ENCODE data around the gene CDC42EP1.
A peak's percentile ranks its signal among the peaks of the same experiment; 100 is the strongest.
"Not testable (repeated sequence)": the region's sequence is repeated elsewhere in the genome, so short reads cannot be mapped to it uniquely, and the experiment has no call there.

Gene CDC42EP1

DNA sequence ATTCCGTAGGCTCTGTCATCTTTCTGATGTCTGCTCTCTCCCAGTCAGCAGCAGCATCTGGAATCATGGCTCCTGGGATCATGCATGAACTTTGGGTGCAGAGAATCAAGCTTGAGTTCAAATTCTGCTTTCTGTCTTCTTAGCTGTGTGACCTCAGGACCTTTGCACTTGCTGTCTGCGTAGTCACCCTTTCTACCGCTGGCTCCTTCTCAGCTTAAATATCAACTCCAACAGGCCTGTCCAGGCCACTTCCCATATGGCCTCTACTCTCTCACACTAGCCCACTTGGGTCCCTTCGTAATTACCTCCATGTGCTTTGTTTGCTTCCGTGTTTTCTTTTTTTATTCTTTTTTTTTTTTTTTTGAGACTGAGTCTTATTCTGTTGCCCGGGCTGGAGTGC, 43.8 kb downstream of the CDC42EP1 start:
- H3K4me1 Mint-ChIP-seq (ENCODE audit: low read depth): peaks cover 31% of the 10 kb centered on the region
- H3K27ac Mint-ChIP-seq: no peak overlapping the region

DNA sequence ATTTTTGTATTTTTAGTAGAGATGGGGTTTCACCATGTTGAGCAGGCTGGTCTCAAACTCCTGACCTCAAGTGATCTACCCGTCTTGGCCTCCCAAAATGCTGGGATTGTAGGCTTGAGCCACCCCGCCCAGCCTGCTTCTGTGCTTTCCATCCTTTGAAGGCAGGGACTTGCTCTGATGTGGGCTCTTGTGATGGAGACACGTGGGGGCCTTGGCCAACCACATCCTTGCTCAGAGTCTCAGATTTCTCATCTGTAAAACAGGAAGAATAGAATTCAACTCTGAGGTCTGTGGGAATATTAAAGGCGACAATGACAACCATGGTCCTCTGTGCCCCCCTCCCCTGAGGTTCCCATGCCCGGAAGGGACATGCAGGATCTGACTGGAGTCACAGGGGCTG, 44.6 kb downstream of the CDC42EP1 start:
- Mint-ChIP-seq H3K4me1 (ENCODE audit: low read depth) (peaks cover 36% of the 10 kb centered on the region), H3K27ac (peak overlapping the region; percentile 55), H3K4me3 (peak overlapping the region; percentile 56), H3K27me3 (ENCODE audit: low read depth) (peaks cover 23% of the 10 kb centered on the region), H3K36me3 (ENCODE audit: low read depth) (no peaks in the 10 kb centered on the region), H3K9me3 (no peaks in the 10 kb centered on the region)

More for the DNA sequence above, 43.8 kb downstream of the CDC42EP1 start:
- H3K4me3 Mint-ChIP-seq: no peak overlapping the region
- peaks cover 23% of the 10 kb centered on the region for H3K27me3 Mint-ChIP-seq (ENCODE audit: low read depth)
- H3K36me3 Mint-ChIP-seq (ENCODE audit: low read depth): no peaks in the 10 kb centered on the region
- no peaks in the 10 kb centered on the region for H3K9me3 Mint-ChIP-seq

DNA sequence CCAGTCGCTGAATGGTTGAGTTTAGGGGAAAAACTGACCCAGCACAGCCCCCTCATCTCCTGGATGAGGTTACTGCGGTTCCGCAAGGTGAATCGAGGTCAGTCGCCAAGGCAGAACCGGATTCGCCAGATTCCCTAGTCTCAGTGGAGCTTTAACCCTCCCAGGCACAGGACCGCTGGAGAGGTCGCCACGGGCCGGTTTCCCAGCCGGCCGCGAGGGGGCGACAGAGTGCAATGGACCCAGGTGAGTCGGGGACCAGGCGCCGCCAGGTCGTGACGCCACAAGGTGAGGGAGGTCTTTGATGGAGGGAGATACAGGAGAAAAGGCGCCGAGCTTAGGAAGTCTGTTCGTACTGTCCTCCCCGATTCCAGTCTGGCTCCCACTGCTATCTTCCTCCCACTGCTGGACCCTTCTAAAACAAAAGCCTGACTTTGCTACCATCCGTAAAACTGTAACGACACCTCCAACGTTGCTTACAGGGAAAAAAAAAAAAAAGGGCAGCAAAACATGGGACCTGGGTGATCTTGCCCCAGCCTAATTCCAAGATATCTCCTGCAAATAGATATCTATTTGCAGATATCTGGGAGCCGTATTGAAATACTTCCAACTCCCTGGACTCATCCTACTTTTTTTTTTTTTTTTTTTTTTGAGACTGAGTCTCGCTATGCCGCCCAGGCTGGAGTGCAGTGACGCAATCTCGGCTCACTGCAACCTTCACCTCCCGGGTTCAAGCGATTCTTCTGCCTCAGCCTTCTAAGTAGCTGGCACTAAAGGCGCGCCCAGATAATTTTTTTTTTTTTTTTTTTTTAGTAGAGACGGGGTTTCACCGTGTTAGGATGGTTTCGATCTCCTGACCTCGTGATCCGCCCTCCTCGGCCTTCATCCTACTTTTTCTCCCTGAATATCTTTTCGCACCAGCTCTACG, 47.0 kb downstream of the CDC42EP1 start:
- no peaks in the 10 kb centered on the region for H3K36me3 Mint-ChIP-seq (ENCODE audit: low read depth)
- H3K9me3 Mint-ChIP-seq: no peaks in the 10 kb centered on the region
- H3K4me1 Mint-ChIP-seq (ENCODE audit: low read depth): peaks cover 45% of the 10 kb centered on the region
- H3K27me3 Mint-ChIP-seq (ENCODE audit: low read depth): peaks cover 11% of the 10 kb centered on the region
- H3K4me3 Mint-ChIP-seq: peak overlapping the region; percentile 84
- H3K27ac Mint-ChIP-seq: peak overlapping the region; percentile 97

DNA sequence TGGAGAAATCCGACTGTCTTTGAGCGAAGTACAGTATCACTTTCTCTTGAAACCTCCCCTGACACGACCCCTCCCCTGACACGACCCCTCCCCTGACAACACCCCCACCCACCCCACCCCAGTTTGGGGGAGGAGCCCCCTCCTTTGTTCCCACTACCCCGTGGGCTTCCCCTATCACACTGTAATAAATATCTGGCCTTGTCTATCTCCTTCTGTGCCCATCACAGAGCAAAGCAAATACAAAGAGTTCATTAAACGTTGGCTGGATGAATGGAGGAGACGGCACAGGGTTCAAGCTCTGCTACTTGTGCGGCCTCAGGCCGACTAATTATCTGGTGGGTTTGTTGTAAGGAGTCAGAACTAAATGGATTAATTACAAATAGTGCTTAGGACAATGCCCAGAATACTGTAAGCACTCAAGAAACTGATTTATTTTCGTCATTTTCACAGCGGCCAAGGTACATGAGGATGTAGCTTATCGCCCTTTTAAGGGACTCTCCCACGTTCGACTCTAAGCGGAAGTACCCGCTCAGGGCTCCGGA, 47.7 kb downstream of the CDC42EP1 start:
- peaks cover 5% of the 10 kb centered on the region for H3K27me3 Mint-ChIP-seq (ENCODE audit: low read depth)
- peak overlapping the region; percentile 97 for H3K27ac Mint-ChIP-seq
- peak overlapping the region; percentile 84 for H3K4me3 Mint-ChIP-seq
- no peaks in the 10 kb centered on the region for H3K36me3 Mint-ChIP-seq (ENCODE audit: low read depth)
- no peaks in the 10 kb centered on the region for H3K9me3 Mint-ChIP-seq
- peaks cover 44% of the 10 kb centered on the region for H3K4me1 Mint-ChIP-seq (ENCODE audit: low read depth)

DNA sequence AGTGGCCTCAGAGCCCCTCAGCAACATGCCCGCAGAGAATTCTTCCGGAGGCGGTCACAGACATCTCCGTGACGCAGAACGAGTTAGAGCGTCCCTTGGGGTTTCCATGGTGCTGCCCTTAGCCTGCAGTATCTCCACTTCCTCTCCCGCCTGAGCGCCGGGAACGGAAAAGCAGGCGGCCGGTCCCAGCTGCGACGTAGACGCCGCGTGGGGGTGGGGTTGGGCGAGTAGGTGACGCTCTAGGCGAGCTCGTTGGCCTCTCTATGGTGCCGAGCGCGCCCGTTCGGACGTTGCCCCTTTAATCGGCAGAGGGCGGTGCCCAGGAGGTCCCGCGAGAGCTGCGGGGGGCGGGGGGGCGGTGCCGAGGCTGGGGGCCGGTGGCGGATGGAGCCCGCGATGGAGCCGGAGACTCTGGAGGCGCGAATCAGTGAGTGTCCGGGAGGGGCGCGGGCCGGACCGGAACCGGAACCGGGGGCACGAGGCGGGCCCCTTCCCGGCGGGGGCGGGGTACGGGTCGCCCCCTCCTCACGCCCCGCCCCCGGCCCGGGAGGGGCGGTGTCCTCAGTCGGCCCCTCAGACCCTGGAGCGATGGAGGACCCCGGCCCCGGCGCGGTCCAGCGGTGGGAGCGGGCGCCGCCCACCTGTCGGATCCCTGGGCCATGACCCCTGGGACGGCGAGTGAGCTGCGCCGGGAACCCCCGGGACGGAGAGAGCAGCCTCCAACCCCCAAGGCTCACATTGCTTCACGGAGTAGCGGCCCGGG, 48.4 kb downstream of the CDC42EP1 start, which contains the start of gene GGA1:
TSS of gene GGA1 (plus strand) at position 358 of the 763 bp plus-strand sequence. CDS start at position 385, 27 bp downstream.
- Mint-ChIP-seq H3K36me3 (ENCODE audit: low read depth) (no peaks in the 10 kb centered on the region), H3K9me3 (no peaks in the 10 kb centered on the region), H3K27me3 (ENCODE audit: low read depth) (peaks cover 5% of the 10 kb centered on the region), H3K27ac (peak within 1 kb of the TSS; percentile 97), H3K4me3 (peak within 1 kb of the TSS; percentile 91), H3K4me1 (ENCODE audit: low read depth) (peaks cover 45% of the 10 kb centered on the region)

DNA sequence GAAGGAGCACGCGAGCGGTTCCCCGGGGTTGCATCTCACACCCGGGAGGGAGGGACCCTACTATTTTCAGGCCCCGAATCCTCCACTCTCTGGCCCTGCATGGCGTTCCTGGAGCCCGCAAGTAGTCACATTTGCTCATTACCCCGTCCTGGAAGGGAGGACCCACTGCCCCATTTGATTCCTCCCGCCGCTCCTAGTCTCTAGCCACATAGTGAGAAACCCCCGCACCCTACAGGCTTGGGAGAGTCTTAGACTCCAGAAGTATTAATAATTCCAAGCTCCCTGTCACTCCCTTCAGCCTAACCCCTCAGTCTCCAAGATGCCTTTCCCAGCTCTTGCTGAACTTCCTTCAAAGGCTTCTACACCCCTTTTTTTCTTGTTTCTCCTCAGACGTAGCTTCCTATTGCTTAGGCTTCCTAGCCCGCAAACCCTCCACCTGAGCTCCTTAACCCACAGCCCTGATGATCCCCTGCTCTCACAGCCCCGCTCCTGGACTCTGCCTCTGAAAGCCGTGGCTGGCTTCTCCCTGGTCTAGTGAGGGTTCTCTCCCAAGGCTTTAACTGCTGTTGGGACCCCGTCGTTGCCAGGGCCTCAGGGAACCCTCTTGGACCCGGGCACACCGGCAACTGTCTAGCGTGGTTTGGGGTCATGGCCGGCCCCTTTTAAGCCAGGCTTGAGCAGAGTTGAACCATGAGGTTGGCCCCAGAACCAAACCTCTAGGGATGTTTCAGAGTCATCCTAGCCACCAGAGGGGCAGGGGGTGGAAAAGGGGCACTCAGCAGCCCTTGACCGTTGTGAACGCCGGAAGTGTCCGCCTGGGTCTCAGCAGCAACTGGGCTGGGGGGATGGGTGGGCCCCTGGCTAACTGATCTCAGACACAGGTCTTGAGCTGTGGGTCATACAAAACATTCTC, 49.2 kb downstream of the CDC42EP1 start:
- H3K27ac Mint-ChIP-seq: peak overlapping the region; percentile 90
- H3K27me3 Mint-ChIP-seq (ENCODE audit: low read depth): no peaks in the 10 kb centered on the region
- H3K4me3 Mint-ChIP-seq: peak overlapping the region; percentile 91
- H3K4me1 Mint-ChIP-seq (ENCODE audit: low read depth): peaks cover 42% of the 10 kb centered on the region
- no peaks in the 10 kb centered on the region for H3K9me3 Mint-ChIP-seq
- H3K36me3 Mint-ChIP-seq (ENCODE audit: low read depth): no peaks in the 10 kb centered on the region

DNA sequence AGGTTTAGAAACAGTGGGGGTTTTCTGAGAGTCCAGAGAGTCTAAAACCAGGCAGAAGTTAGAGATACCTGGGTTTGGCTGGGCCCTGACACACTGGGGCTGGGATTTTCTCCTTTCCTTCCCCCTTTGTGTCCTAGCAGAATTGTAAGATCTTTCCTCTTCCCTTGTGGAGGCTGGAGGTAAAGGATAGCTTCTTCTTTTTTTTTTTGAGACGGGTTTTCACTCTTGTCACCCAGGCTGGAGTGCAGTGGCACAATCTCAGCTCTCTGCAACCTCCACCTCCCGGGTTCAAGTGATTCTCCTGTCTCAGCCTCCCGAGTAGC, 49.8 kb downstream of the CDC42EP1 start:
- Mint-ChIP-seq H3K27ac (peak overlapping the region; percentile 90), H3K4me3 (peak overlapping the region; percentile 91), H3K4me1 (ENCODE audit: low read depth) (peaks cover 37% of the 10 kb centered on the region)
- not testable (repeated sequence) for H3K27me3 Mint-ChIP-seq (ENCODE audit: low read depth); H3K9me3 Mint-ChIP-seq; H3K36me3 Mint-ChIP-seq (ENCODE audit: low read depth)

DNA sequence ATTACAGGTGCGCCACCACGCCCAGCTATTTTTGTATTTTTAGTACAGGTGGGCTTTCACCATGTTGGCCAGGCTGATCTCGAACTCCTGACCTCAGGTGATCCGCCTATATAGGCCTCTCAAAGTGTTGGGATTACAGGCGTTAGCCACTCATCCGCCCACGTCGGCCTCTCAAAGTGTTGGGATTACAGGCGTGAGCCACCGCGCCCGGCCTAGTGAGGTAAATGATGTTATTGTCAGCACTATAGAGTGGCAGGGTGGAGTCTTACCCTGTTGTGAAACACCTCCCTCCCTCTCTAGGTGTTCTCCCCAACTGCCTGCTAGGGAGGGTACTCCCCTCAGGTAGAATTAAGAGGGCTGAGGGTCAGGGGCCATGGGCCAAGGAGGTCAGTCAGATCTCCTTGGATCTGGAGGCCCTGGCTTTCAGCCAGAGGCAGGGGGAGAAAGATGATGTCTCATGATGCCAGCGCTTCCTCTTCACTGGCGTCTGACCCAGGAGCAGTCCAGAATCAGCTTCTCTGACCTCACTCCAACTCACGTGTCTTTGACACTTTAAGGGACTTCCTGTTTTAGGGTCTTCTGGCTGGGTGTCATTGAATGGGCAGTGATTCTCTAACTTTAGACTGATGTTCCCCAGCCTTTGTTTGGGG, 50.3 kb downstream of the CDC42EP1 start:
- Mint-ChIP-seq H3K4me1 (ENCODE audit: low read depth) (peaks cover 33% of the 10 kb centered on the region), H3K4me3 (peak overlapping the region; percentile 91), H3K9me3 (no peaks in the 10 kb centered on the region), H3K27ac (no peak overlapping the region), H3K36me3 (ENCODE audit: low read depth) (no peaks in the 10 kb centered on the region), H3K27me3 (ENCODE audit: low read depth) (no peaks in the 10 kb centered on the region)

DNA sequence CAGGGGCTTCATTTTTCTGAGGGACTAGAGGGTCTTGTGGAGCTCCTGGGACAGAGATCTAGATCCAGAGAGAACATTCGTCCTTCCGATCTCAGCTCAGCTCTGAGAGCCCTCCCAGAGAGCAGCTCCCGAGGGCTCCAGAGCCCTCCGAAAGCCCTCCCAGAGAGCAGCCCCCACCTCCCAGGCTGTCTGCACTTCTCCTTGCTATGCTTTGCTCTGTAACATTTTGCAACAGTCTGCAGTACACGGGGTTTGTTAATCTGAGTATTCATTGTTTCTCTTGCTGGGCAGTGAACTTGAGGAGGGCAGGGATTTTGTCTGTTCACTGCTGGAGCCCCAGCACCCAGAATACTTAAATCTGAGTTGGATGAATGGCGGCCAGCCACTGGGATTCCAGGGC, 50.9 kb downstream of the CDC42EP1 start:
- Mint-ChIP-seq H3K4me3 (peak overlapping the region; percentile 34), H3K27ac (no peak overlapping the region), H3K9me3 (no peaks in the 10 kb centered on the region), H3K4me1 (ENCODE audit: low read depth) (peaks cover 29% of the 10 kb centered on the region), H3K27me3 (ENCODE audit: low read depth) (no peaks in the 10 kb centered on the region), H3K36me3 (ENCODE audit: low read depth) (no peaks in the 10 kb centered on the region)

DNA sequence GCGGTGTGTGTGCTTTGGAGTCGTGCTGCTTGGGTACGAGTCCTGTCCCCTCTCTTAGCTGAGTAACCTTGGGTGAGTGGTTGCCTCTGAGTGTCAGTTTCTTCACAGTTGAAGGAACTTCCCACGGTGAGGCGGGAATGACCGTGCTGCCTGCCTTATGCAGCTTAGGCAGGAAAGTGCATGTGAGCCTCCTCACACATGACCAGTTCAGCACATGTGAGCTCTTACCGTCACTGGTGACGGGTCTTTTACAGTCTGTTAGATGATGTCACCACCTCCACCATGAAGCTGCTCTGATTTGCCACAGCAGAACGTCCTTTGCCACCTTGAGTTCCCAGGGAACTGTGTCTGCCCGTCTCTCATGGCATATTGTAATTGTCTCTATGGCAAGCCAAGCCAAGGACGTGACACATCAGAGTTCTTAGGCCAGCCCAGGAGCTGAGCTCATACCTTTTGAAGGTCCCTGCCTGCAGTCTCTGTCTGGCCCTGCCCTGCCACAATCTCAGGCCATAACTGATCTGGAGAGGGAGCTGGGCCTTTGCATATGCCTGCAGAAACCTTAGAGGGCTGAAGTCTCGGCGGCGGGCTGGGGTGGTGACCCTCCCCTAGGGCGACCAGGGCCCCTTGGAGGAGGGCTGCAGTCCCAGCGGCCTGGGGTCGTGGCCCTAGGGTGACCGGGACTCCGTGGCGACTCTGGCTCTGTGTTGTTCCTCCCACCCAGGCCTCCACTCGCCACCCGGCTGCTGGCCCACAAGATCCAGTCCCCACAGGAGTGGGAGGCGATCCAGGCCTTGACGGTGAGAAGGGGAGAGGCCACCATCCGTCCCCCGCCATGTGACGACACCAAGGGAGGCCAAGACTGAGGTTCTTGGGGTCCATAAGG, 56.2 kb downstream of the CDC42EP1 start:
- no peaks in the 10 kb centered on the region for H3K9me3 Mint-ChIP-seq
- no peak overlapping the region for H3K4me3 Mint-ChIP-seq
- H3K36me3 Mint-ChIP-seq (ENCODE audit: low read depth): peaks cover 9% of the 10 kb centered on the region
- peaks cover 1% of the 10 kb centered on the region for H3K4me1 Mint-ChIP-seq (ENCODE audit: low read depth)
- no peaks in the 10 kb centered on the region for H3K27me3 Mint-ChIP-seq (ENCODE audit: low read depth)
- H3K27ac Mint-ChIP-seq: no peak overlapping the region

DNA sequence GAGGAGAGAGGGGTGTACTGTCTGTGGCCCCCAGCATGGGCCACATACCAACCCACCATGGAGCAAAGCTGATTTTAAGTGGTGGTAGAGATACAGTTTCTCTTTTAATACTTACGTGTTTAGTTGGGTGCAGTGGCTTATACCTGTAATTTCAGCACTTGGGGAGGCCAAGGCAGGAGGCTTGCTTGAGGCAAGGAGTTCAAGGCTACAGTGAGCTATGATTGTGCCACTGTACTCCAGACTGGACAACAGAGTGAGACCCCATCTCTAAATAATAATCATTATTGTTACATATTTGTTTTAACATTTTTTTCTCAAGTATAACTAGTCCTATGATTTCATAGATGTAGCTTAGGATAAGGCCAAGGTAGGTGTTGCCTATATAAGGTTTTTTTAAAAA, 57.2 kb downstream of the CDC42EP1 start:
- Mint-ChIP-seq H3K36me3 (ENCODE audit: low read depth) (peaks cover 9% of the 10 kb centered on the region), H3K27ac (no peak overlapping the region)

DNA sequence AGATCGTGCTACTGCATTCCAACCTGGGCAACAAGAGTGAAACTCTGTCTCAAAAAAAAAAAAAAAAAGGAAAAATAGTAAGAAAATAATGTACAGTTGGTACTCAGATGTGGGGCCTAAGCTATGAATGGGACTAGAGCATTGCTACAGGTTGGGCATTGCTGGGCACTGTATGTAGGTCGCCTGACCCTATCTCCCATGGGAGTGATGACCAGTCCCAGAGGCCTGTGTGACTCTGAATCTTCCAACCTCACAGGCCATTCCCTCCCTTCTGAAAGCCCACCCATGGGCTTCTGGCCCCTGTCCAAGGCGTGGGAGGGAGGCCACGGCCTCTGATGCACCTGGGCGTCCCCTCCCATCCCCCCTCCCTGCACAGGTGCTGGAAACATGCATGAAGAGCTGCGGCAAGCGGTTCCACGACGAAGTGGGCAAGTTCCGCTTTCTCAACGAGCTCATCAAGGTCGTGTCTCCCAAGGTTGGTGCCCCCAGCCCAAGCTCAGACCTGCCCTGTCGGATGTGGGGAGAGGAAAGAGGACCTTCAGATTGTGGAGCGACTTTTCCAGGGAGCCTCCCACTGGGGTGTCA, 57.9 kb downstream of the CDC42EP1 start:
- peaks cover 11% of the 10 kb centered on the region for H3K36me3 Mint-ChIP-seq (ENCODE audit: low read depth)

More for the DNA sequence above, 57.2 kb downstream of the CDC42EP1 start:
- Mint-ChIP-seq H3K9me3 (no peaks in the 10 kb centered on the region), H3K4me1 (ENCODE audit: low read depth) (peaks cover 1% of the 10 kb centered on the region), H3K4me3 (no peak overlapping the region), H3K27me3 (ENCODE audit: low read depth) (no peaks in the 10 kb centered on the region)

More for the DNA sequence above, 57.9 kb downstream of the CDC42EP1 start:
- Mint-ChIP-seq H3K4me3 (no peak overlapping the region), H3K27me3 (ENCODE audit: low read depth) (no peaks in the 10 kb centered on the region), H3K27ac (no peak overlapping the region), H3K4me1 (ENCODE audit: low read depth) (peaks cover 3% of the 10 kb centered on the region), H3K9me3 (no peaks in the 10 kb centered on the region)
